HG02852 (cell line): ENCODE measurements around the gene FSTL3.
A peak's percentile ranks its signal among the peaks of the same experiment; 100 is the strongest.
"Not testable (repeated sequence)": the region's sequence is repeated elsewhere in the genome, so short reads cannot be mapped to it uniquely, and the experiment has no call there.

ENCODE experiments used
- ATAC-seq: cut with Tn5 transposase; IDR thresholded peaks from one replicate; pipeline ENCODE4 v1.9.1; 2021; ENCODE audit warnings: mild to moderate bottlenecking, moderate library complexity; ENCODE audit not compliant: unreplicated experiment

FSTL3 gene

GRCh38 chr19:676339-677105 is at the start of gene FSTL3:
TSS of gene FSTL3 (plus strand) at chr19:676392. CDS start at chr19:676424, 32 bp downstream.
- ATAC-seq = no peak

DNA sequence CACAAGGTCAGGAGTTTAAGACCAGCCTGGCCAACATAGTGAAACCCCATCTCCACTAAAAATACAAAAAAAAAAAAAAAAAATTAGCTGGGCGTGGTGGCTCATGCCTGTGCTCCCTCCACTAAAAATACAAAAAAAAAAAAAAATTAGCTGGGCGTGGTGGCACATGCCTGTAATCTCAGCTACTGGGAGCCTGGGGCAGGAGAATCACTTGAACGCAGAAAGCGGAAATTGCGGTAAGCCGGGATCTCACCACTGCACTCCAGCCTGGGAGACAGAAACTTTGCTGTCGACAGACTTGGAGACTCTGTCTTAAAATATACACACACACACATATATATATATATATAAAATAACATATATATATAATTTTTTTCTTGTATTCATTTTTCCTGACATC is 49.6 kb upstream of the FSTL3 start:
- not testable (repeated sequence) for ATAC-seq

DNA sequence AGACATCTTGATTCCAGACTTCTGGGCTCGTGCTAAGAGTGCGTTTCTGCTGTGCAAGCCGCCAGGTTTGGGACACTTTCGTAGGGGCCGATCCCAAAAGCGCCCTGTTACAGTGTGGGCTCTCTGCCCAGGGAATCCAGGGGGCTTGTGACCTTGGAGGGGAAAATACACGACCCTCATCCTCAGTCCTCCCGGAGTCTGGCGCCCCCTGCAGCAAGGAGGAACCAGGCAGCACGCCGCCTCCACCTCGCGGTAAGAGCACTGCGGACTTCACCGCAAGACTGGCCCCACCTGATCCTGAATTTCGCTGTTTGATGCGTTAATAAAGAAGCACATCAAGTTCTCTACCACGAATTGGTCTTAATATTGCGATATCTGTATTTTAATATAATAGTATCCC is 48.0 kb upstream of the FSTL3 start:
- no peak for ATAC-seq

DNA sequence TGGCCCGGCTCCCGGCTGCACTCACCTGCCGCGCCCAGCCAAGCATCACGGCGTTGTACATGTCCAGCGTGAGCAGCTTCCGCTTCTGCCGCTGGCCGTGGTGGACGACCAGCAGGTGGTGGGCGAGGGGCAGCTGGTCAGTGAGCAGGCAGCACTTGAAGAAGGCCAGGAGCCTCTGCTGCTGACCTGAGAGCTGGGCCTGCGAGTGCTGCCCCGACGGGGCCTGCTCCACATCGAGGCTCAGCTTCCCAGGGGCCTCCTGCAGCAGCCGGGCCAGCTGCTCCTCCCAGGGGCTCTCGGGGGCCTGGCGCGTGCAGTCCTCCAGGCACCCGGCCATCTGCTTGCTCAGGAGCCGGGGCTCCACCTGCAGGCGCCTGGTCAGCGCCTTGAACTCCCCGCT is 46.7 kb upstream of the FSTL3 start:
- ATAC-seq = not testable (repeated sequence)

DNA sequence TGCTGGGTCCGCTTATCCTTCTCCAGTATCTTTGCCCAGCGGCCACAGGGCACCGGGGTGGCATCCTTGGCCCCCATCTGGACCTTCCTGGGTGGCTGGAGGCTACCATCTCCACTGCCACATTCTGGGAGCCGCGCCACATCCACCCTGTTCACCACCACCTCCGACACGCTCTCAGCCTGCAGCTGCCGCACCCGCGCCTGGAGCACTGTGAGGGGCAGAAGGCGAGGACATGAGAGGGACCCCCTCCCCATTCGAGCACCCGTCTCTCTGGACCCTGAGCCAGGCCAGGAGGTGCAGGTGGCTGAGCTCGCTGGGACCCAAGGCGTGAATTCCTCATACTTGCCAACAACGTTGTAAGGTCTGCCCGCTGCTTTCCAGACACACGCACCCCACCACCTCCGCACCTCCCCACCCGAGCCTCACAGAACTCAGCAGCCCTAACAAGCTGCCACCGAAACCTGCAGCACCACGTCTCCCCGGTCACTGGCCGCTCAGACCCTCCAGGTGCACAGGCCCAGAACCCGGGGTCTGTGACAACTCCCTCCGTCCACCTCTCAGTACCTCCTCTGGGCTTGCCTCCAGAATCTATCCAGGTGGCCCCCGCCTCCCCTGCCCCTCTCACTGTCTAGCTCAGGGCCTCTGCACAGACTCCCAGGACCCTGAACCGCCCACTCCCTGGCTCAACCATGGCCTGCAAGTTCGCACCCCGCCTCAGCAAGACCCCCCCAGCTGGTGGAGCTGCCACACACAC is 46.1 kb upstream of the FSTL3 start:
- ATAC-seq = no peak

DNA sequence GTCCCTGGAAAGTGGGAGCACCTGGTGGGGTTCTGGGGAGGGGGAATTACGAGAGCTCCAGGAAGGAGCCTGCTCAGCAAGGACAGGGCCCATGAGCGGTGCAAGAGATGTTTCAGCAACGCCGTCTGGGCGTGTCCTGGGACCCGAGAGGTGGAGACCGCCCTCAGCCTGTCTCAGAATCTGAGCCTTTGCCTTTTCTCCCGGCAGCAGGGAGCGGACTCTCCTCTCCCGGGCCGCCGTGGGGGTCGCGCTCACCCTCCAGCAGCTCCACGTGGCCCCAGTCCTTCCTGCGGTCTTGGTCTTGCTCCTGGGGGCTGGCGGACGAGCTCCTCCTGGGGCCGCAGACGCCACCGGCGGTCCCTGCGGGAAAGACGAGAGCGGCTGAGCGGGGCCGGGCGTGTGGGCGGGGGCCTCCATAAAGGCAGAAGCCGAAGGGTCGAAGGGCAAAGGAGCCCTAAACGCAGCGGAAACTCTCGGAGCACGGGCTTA is 43.6 kb upstream of the FSTL3 start:
- peak; percentile 18 for ATAC-seq

GRCh38 chr19:633068-633785 is 43.0 kb upstream of the FSTL3 start, which contains the start of gene POLRMT:
TSS of gene POLRMT (minus strand) at chr19:633537. CDS start at chr19:633512, 25 bp downstream.
- peak; percentile 76 for ATAC-seq

GRCh38 chr19:633786-634639 is 42.2 kb upstream of the FSTL3 start:
- no peak for ATAC-seq

- no peak for ATAC-seq
These were observed 41.1 kb upstream of the FSTL3 start for GRCh38 chr19:634975-635652.

DNA sequence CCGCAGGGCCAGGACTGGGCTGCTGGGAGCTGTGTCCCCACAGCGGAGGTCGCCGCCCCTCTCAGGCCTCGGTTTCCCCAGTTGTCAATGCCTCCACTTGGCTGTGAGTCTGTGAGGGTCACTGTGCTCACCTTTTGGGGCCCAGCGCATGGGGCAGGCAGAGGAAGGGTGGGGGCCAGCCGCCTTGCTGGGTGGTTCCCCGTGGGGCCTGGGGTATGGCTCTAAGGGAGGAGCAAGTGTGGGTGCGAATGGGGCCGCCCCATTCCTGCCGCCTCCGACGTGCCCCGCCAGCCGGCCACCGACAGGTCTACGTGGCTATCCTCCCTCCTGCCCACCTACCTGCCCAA is 37.3 kb upstream of the FSTL3 start:
- ATAC-seq = no peak

GRCh38 chr19:639253-640160 is 36.7 kb upstream of the FSTL3 start, which contains the start of gene FGF22:
TSS of gene FGF22 (plus strand) at chr19:639879. CDS start at chr19:639926, 47 bp downstream.
- ATAC-seq = peak; percentile 51

- ATAC-seq = no peak
These were observed 36.0 kb upstream of the FSTL3 start for GRCh38 chr19:640161-640558.

DNA sequence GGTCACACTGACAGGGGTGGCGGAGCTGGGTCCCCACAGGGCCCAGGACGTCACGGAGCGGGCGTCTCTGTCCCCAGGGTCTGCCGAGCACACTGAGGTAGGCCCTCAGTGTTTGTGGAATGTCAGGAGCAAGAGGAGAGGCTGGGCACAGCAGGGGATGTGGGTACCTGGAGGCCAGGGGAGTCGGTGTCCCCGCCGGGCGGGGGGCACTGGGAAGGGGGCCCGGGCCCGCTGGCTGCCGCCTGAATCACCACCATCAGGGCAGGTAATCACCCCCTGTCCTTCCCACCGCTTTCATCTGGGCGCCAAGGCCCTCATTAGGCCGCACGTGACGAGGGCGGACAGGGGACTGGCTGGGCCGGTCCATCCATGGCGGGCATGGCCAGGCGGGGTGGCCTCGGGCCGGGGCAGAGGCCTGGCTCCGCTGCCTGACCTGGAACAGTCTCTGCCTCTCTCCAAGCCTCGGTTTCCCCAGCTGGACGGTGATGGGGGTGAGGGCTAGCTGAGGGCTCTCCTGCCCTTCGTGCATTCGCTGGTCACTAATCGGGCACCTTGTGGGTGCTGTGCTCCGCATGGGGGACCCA is 35.5 kb upstream of the FSTL3 start:
- no peak for ATAC-seq

DNA sequence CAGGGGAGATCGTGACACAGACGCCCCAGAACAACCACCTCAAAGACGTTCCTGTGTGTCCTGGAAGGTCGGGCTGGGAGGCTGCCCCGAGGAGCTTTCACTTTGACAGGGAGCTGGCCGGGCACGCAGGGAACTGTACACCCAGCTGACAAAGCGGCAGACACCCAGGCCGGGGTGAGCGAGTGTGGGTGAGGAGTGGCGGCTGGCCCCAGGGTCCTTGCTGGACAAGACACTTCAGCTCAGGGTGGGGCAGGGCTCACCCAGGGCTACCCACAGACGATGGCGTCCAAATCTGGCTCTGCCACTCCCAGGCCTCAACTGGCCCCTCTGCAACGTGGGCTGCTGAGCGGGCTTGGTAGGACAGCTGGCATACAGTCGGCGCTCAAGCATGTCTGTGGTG is 34.5 kb upstream of the FSTL3 start:
- ATAC-seq = no peak

DNA sequence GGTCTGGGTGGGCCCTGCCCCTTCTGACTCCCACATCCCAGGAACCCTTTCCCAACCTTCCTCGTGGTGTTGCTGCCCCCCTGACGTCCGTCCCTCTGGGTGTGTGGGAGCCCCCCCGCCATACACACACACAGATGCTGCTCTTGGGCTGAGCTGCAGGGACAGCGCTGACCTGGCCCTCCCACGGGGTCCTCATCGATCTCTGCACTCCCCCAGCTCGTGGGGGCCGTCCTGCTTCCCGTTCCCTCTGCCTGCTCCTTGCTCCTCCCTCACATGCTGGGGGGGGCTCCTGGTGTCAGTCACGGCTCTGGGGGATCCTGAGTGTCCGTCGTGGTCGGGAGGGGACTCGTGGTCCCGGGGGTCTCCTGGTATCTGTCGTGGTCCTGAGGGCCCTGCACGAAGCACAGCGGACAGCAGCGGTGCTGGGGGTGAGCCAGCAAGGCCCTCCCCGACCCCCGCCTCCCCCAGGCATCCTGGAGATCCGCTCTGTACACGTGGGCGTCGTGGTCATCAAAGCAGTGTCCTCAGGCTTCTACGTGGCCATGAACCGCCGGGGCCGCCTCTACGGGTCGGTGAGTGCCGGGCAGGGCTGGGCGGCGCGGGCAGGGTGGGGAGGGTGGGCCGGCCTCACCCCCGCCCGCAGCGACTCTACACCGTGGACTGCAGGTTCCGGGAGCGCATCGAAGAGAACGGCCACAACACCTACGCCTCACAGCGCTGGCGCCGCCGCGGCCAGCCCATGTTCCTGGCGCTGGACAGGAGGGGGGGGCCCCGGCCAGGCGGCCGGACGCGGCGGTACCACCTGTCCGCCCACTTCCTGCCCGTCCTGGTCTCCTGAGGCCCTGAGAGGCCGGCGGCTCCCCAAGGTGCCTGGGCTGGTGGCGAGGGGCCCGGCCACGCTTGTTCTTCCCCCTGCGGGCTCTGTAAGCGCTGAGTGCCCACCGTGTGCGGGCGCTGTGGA is 33.1 kb upstream of the FSTL3 start:
- ATAC-seq = no peak

DNA sequence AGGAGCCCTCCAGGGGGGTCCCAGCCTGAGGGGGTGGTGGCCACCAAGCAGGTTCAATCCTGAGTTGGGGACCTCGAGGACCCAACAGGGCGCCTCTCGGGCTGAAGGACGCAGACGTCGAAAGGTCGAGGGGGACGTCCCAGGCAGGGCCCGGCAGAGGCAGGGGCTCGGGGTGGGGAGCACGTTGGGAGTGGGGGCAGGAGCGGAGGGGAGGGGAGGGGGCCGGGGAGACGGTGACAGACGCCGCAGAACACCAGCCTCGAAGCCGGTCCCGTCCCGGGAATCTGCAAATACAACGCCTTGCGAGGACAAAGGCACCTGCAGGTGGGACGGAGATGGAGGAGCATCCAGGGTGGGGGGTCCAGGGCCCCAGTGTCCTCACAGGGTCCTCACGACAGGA is 32.5 kb upstream of the FSTL3 start:
- ATAC-seq = no peak

DNA sequence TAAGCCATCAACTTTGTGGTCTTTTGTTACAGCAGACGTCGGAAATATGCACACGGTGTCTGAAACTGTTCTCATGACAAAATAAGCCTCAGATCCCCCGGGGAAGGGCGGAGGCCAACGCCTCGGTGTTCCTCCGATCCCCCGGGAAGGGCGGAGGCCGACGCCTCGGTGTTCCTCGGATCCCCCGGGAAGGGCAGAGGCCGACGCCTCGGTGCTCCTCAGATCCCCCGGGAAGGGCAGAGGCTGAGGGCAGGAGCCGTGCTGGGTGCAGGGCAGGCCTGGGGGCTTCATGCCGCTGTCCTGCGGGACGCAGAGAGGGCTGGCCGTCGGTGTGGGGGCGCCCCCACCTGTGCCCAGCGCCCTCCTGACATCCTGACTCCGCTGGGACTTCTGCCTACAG is 31.8 kb upstream of the FSTL3 start:
- no peak for ATAC-seq
